GM18868 (cell line): ENCODE results near the gene ARID5A.
"Not testable (repeated sequence)": the region's sequence is repeated elsewhere in the genome, so short reads cannot be mapped to it uniquely, and the experiment has no call there.

Experiments
- ATAC-seq: cut with Tn5 transposase; IDR thresholded peaks from one replicate; pipeline ENCODE4 v1.9.1; 2021; ENCODE audit warnings: mild to moderate bottlenecking, moderate library complexity; ENCODE audit not compliant: unreplicated experiment

Gene ARID5A

DNA sequence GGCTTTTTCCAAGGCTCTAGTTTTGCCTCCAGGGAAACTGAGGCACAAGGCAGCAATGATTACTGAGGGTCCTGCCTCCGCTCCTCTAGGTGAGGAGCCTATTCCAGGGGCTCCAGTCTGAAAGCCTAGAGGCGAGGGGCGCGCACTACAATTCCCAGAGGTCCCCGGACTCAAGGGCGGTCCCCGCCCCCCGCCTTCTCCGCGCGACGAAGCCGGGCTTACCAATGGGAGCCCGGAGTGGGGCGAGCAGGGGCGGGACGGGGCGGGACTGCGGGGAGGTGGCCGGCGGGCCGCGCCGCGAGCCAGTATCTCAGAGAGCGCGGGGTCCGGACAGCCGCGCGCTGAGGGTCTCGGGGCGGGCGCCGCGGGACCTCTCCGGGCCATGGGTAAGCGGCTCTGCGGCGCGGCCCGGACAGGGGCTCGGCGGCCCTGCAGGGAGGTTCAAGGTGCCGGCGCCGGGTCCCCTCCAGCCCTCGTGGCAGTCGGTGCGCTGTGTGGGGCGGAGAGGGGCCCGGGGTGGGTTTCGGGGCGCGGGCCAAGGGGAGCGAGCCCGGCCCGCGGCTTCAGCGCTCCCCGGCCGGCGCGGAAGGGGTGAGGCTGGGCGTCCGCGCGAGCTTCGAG lies at the start of gene ARID5A:
ARID5A (plus strand) TSS at position 308 of the 621 bp plus-strand sequence; CDS start at position 383, 75 bp downstream.
- peak; percentile 58 for ATAC-seq

DNA sequence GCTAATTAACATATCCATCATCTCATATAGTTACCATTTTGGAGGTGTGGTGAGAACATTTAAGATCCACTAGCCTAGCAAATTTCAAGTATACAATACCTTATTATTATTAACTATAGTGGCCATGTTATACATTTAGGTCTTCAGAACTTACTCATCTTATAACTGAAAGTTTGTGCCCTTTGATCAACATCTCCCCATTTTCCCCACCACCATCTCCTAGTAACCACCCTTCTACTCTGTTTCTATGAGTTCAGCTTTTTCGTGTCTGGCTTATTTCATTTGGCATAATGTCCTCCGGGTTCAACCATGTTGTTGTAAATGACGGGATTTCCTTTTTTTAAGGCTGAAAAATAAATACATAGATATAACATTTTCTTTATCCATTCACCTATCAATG lies 47.3 kb upstream of the ARID5A start:
- no peak for ATAC-seq

GRCh38 chr2:96489663-96490062 lies 46.9 kb upstream of the ARID5A start:
- no peak for ATAC-seq

- no peak for ATAC-seq
These were observed 44.6 kb upstream of the ARID5A start for GRCh38 chr2:96491860-96492497.

- ATAC-seq = no peak
These were observed 43.5 kb upstream of the ARID5A start for GRCh38 chr2:96493072-96493471.

- ATAC-seq = no peak
These were observed 42.4 kb upstream of the ARID5A start for GRCh38 chr2:96494188-96494587.

GRCh38 chr2:96495982-96496629 lies 40.4 kb upstream of the ARID5A start:
- no peak for ATAC-seq

DNA sequence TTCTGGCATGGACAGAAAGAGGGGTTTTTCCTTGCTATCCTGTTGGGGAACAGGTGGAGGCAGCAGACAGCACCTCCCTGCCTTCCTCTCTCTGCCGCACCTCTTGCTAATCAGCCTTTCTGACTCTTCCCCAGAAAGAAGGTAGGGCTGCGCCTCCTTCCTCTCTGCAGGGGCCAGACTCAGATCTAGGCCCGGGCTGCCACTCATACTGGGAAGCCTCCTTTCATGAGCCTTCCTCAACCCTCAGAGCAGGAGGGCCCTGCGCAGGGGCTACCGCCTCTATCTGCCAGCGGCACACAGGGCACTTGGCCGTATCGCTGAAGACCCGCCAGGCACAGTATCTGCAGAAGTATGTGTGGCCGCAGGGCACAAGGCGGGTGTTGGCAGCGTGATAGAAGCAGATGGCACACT lies 38.5 kb upstream of the ARID5A start:
- no peak for ATAC-seq

GRCh38 chr2:96498611-96499010 lies 37.9 kb upstream of the ARID5A start:
- ATAC-seq = not testable (repeated sequence)

- no peak for ATAC-seq
These were observed 37.2 kb upstream of the ARID5A start for GRCh38 chr2:96499061-96499960.

GRCh38 chr2:96500385-96501066 lies 36.0 kb upstream of the ARID5A start:
- ATAC-seq = no peak

- ATAC-seq = peak; percentile 81
These were observed 35.1 kb upstream of the ARID5A start for GRCh38 chr2:96501471-96501874.

DNA sequence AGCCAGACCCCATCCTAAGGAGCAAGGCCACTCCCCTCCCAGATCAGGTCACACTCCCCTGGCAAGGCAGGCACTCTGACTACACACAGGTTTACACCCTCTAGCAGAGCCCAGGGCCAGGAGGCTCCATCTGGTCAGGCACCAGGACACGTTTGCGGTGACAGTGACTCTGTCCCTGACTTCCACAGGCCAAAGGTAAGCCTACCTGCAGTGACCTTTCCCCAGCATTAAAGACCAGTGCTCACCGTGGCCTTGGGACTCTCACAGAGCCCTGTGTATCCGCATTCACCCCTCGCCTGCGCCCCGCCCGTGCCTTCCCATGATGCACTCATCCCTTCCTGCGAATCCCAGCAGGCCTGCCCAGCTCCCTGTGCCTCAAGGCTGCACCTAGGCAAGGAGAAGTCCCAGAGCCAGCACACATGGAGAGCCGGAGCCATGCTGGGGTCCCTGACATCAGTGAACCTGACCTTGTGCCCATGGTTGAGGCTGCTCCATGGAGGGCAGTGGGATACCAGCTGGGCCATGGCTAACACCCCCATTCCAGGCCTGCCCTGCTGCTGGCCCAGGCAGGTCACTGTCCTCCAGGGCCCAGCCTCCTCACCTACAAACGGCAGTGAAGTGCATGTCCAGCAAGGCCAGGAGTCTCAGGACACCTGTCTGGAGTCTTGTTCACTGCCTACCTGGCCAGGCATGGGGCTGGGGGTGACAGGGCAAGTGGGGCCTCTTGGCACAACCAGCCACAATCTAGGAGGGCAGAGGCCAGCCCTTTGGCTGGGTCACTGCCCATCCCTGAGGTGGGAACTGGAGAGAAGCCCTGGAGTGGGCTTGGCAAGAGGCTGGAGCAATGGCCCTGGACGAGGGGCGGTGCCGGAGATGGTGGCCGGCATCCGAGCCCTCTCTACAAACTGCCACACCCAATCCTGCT lies 34.4 kb upstream of the ARID5A start:
- peak; percentile 29 for ATAC-seq

GRCh38 chr2:96502891-96503636 lies 33.5 kb upstream of the ARID5A start:
- ATAC-seq = no peak

DNA sequence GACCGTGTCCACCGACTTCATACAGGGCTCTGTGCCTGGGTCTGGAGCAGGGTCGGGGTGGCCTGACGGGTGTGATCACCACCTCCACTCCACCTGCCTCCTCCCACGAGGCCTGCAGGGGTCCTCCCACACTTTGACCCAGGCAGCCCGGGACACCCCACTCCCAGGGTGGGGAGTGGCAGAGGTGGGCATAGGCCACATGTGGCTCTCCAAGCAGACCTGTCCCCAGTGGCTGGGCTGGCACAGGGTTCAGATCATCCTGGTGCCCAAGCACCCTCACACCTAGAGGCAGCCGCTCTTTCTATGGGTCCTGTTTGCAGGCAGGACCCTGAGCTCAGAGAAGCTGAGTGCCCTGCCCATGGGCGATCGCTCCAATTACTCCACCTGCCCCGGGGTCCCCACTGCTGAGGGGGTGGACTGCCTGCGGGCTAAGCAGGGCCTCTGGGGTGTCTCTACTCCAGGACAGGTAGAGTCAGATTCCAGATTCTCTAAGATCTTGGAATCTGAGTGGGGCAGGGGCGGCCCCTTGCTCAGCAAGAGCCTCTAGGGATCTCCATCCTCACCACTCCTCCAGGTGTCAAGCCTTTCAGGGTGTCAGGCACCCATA lies 32.8 kb upstream of the ARID5A start:
- no peak for ATAC-seq

- no peak for ATAC-seq
These were observed 31.2 kb upstream of the ARID5A start, which contains the start of gene NEURL3 for GRCh38 chr2:96505231-96505889. Gene NEURL3, minus strand, starts transcription at chr2:96505357. Its CDS starts 71 bp downstream, at chr2:96505286.

GRCh38 chr2:96506016-96506906 lies 30.3 kb upstream of the ARID5A start:
- ATAC-seq = no peak
